ENCODE data around the gene NHEJ1. TPM values are rescaled to one million over a fixed set of nuclear protein-coding genes. Genes with fewer than 3 reads are reported as not detected.

Gene NHEJ1
- total RNA-seq, 2 experiments from 2014 or later, result 12.7 to 14.3 TPM

DNA sequence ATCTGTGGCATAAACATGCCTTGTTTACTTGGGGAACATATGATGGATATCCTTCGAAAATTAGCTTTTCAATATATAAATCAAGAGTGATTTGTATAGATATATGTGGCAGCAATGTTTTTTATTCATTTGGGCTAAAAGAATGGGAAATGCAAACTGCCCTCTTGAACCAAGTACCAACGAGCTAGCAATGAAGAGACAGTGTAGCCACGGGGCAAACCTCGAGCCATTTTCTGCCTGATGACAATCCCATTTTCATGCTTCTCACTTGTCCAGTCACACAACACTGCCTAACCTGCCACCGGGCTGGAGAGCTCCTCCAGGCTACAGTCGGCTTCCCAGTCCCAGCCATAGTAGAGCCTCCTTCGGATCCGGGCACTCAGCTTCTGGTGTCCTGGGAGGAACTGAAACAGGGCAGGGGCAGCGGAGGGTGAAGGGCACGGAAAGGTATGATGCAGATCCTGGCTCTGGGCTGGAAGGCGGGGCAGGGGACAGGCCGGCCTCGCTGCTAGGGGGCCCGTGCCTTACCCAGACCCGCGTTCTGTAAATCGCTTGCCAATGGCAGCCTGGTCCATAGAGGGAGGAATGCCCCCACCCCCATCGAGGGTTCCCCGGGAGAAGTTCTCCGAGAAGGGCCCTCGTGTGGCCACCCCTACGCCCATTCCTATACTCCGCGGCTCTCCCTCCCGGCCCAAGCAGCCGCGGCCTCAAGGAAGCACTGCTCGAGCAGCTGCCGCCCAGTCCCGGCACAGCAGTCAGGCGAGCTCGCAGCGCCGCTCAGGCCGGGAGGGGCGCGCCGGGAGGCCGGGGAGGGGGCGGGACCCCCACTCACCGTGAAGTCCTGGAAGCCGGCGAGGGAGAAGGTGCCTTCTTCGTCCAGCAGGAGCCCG lies 15.6 kb upstream of the NHEJ1 start:
- Histone ChIP-seq H3K27ac (ENCODE audit: low read depth, low read length, poor library complexity, severe bottlenecking) (peak overlapping the region; percentile 92), H3K9me2 (ENCODE audit: insufficient read depth, low read length) (no peaks in the 10 kb centered on the region), H2AFZ (ENCODE audit: low read length) (peak overlapping the region; percentile 56), H3K4me3 (ENCODE audit: low read depth, low read length, poor library complexity, severe bottlenecking) (peak overlapping the region; percentile 88), H3K4me2 (ENCODE audit: low read length) (peak overlapping the region; percentile 92), H3K9me3 (ENCODE audit: low read length) (no peaks in the 10 kb centered on the region), H3K36me3 (ENCODE audit: insufficient read depth, low read length) (peaks cover 61% of the 10 kb centered on the region), H4K20me1 (ENCODE audit: insufficient read depth, low read length) (0 out of 2 replicates have a peak, but pooled peaks cover 10% of the 10 kb centered on the region), H3K4me1 (ENCODE audit: insufficient read depth, low read length, poor library complexity, severe bottlenecking) (peaks cover 18% of the 10 kb centered on the region), H3K79me2 (ENCODE audit: insufficient read depth, low read depth, low read length) (peaks cover 26% of the 10 kb centered on the region; the same call in 1 of the 2 replicates)
- TF ChIP-seq EZH2phosphoT487 (IDR thresholded peaks at IDR 0.05; ENCODE audit: borderline replicate concordance, low read depth, low read length), result no peak
- TF ChIP-seq, protein P1, sequence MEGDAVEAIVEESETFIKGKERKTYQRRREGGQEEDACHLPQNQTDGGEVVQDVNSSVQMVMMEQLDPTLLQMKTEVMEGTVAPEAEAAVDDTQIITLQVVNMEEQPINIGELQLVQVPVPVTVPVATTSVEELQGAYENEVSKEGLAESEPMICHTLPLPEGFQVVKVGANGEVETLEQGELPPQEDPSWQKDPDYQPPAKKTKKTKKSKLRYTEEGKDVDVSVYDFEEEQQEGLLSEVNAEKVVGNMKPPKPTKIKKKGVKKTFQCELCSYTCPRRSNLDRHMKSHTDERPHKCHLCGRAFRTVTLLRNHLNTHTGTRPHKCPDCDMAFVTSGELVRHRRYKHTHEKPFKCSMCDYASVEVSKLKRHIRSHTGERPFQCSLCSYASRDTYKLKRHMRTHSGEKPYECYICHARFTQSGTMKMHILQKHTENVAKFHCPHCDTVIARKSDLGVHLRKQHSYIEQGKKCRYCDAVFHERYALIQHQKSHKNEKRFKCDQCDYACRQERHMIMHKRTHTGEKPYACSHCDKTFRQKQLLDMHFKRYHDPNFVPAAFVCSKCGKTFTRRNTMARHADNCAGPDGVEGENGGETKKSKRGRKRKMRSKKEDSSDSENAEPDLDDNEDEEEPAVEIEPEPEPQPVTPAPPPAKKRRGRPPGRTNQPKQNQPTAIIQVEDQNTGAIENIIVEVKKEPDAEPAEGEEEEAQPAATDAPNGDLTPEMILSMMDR (conservative IDR thresholded peaks at IDR 0.05; ENCODE audit: low read length), result no peak
- ChIA-PET POLR2A (interaction anchor here (0.5 to 3.3 kb wide), 14 partner anchors 10 to 287 kb away, joined by 3 to 23 read pairs (median 4); partner anchors contain the start of genes ANKZF1, GLB1L, STK16 and TUBA4A), CTCF (ENCODE audit: unreplicated experiment) (interaction anchor here (0.5 to 1.5 kb wide), 4 partner anchors 13 to 119 kb away, joined by 3 to 4 read pairs (median 4); no protein-coding TSS in a partner anchor)
- intact Hi-C loops (cut with micrococcal nuclease; ENCODE audit: unreplicated experiment), result loop anchor here (1.0 to 5.0 kb wide), 5 partner anchors 16 to 366 kb away; partner anchors contain the start of genes CHPF, DNPEP, NHEJ1 and TMEM198
- TSS peak; percentile 46 for BruUV-seq (replicated peaks)
- DNase-seq (ENCODE audit: low spot score), result peak; percentile 68

DNA sequence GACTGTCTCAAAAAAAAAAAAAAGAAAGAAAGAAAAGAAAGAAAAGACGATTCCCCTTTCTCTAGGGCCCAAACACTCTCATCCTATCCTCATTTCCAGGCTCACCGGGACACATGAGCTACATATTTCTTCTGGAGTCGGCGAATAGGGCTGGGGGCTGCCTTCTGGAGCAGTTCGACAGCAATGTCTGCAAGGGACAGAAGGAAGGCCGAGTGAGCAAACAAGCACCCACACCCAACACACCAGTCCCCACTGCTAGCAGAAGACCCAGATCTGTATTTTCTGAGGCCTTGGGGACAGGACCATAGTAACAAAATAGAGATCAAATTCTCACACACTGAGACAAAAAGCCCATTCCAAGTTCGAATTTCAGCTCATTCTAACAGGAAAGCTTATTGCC lies 14.9 kb upstream of the NHEJ1 start:
- POLR2A ChIA-PET, result interaction anchor here (0.5 to 3.3 kb wide), 9 partner anchors 9 to 288 kb away, joined by 3 to 23 read pairs (median 5); partner anchors contain the start of genes ANKZF1 and ZFAND2B
- CTCF ChIA-PET (ENCODE audit: unreplicated experiment), result interaction anchor here (0.6 to 1.3 kb wide), 2 partner anchors 70 to 819 kb away, joined by 3 to 5 read pairs; partner anchors contain the start of genes CATIP, GLB1L and STK16

More for the DNA sequence above, 14.9 kb upstream of the NHEJ1 start:
- Histone ChIP-seq H3K9me2 (ENCODE audit: insufficient read depth, low read length) (no peaks in the 10 kb centered on the region), H3K36me3 (ENCODE audit: insufficient read depth, low read length) (peaks cover 60% of the 10 kb centered on the region), H3K9me3 (ENCODE audit: low read length) (no peaks in the 10 kb centered on the region), H3K27ac (ENCODE audit: low read depth, low read length, poor library complexity, severe bottlenecking) (peak overlapping the region; percentile 92), H3K4me3 (ENCODE audit: low read depth, low read length, poor library complexity, severe bottlenecking) (peak overlapping the region; percentile 88), H4K20me1 (ENCODE audit: insufficient read depth, low read length) (0 out of 2 replicates have a peak, but pooled peaks cover 10% of the 10 kb centered on the region), H3K79me2 (ENCODE audit: insufficient read depth, low read depth, low read length) (peaks cover 26% of the 10 kb centered on the region; the same call in 1 of the 2 replicates), H3K4me1 (ENCODE audit: insufficient read depth, low read length, poor library complexity, severe bottlenecking) (peaks cover 18% of the 10 kb centered on the region), H3K4me2 (ENCODE audit: low read length) (peak overlapping the region; percentile 92), H2AFZ (ENCODE audit: low read length) (no peak overlapping the region)
- no TSS peak for BruUV-seq (replicated peaks)
- no peak for DNase-seq (ENCODE audit: low spot score)
- intact Hi-C loops (cut with micrococcal nuclease; ENCODE audit: unreplicated experiment), result loop anchor here (5.0 kb wide), 2 partner anchors 212 to 367 kb away; partner anchors contain the start of genes CHPF, DNPEP and TMEM198
- no peak for TF ChIP-seq EZH2phosphoT487 (IDR thresholded peaks at IDR 0.05; ENCODE audit: borderline replicate concordance, low read depth, low read length)
- TF ChIP-seq, protein P1 (conservative IDR thresholded peaks at IDR 0.05; ENCODE audit: low read length), result no peak
